CD8-positive, alpha-beta memory T cell (primary cell): ENCODE measurements around the gene NSD1. TPM values are rescaled to one million over a fixed set of nuclear protein-coding genes. Genes with fewer than 3 reads are reported as not detected.
A peak's percentile ranks its signal among the peaks of the same experiment; 100 is the strongest.
"Not testable (repeated sequence)": the region's sequence is repeated elsewhere in the genome, so short reads cannot be mapped to it uniquely, and the experiment has no call there.

Experiments
- CTCF ChIA-PET: fragments of 350-600 bp; sonication (Branson Sonifier 250); formaldehyde crosslinking; loops from one replicate; lab custom pipeline; 2021; ENCODE audit warnings: antibody characterized with exemption; lab: Charles Lee
- POLR2A ChIA-PET: fragments of 350-600 bp; sonication (Branson Sonifier 250); formaldehyde crosslinking; loops from one replicate; lab custom pipeline; 2021; ENCODE audit warnings: antibody characterized with exemption; lab: Charles Lee
- DNase-seq, 5 donors: peaks; one replicate each; pipeline versions ENCODE4 v3.0.0 to v3.0.0-alpha.2; 2020 to 2022; ENCODE audit warnings: mixed read lengths in 1 of 5
- H3K27ac ChIP-seq: one replicate; pipeline ENCODE4 v1.7.0; 2013; ENCODE audit warnings: low read depth, mild to moderate bottlenecking, low read length, moderate library complexity
- H3K27me3 ChIP-seq: 2 replicates; pipeline ENCODE4 v1.7.0; 2013; ENCODE audit warnings: low read length, mild to moderate bottlenecking; ENCODE audit not compliant: insufficient read depth, poor library complexity, severe bottlenecking
- H3K36me3 ChIP-seq: 2 replicates; pipeline ENCODE4 v1.7.0; 2013; ENCODE audit warnings: mild to moderate bottlenecking, low read length, moderate library complexity; ENCODE audit not compliant: insufficient read depth
- H3K4me1 ChIP-seq: 2 replicates; pipeline ENCODE4 v1.7.0; 2013; ENCODE audit warnings: mild to moderate bottlenecking, low read length, moderate library complexity; ENCODE audit not compliant: insufficient read depth
- H3K4me3 ChIP-seq: 2 replicates; pipeline ENCODE4 v1.7.0; 2013; ENCODE audit warnings: mild to moderate bottlenecking, low read length
- H3K9me3 ChIP-seq: 2 replicates; pipeline ENCODE4 v1.7.0; 2013; ENCODE audit warnings: mild to moderate bottlenecking, low read length
- H3K27ac Mint-ChIP-seq, 8 donors: one replicate each; pipeline ENCODE4 v1.8.0; 2020 to 2021; ENCODE audit warnings: mixed read lengths in 8 of 8, mild to moderate bottlenecking in 6 of 8, inconsistent platforms in 3 of 8, moderate library complexity in 3 of 8
- H3K27me3 Mint-ChIP-seq, 2 donors: one replicate each; pipeline ENCODE4 v1.8.0; 2020 to 2021; ENCODE audit warnings: mixed read lengths in 2 of 2, mild to moderate bottlenecking in 1 of 2, moderate library complexity in 1 of 2
- H3K36me3 Mint-ChIP-seq, 3 donors: one replicate each; pipeline ENCODE4 v1.8.0; 2020 to 2021; ENCODE audit warnings: mixed read lengths in 3 of 3, inconsistent platforms in 1 of 3, mild to moderate bottlenecking in 1 of 3
- H3K4me1 Mint-ChIP-seq, 3 donors: one replicate each; pipeline ENCODE4 v1.8.0; 2020 to 2021; ENCODE audit warnings: mixed read lengths in 3 of 3, inconsistent platforms in 1 of 3, mild to moderate bottlenecking in 1 of 3
- H3K4me3 Mint-ChIP-seq, 7 donors: one replicate each; pipeline ENCODE4 v1.8.0; 2020 to 2021; ENCODE audit warnings: mixed read lengths in 7 of 7, mild to moderate bottlenecking in 6 of 7, moderate library complexity in 4 of 7, inconsistent platforms in 2 of 7
- H3K9me3 Mint-ChIP-seq, 5 donors: one replicate each; pipeline ENCODE4 v1.8.0; 2020 to 2022; ENCODE audit warnings: mixed read lengths in 5 of 5, mild to moderate bottlenecking in 3 of 5, moderate library complexity in 2 of 5, inconsistent platforms in 1 of 5
- polyA plus RNA-seq: library from polyadenylated mRNA; unstranded; fragments of 300-500 nt; fragmentation: Illumina TruSeq; gene quantifications from one replicate; pipeline ENCODE4 v1.2.3, GENCODE V29; 2021
- total RNA-seq, 2 experiments: library from RNA; stranded (reverse); gene quantifications; one replicate each; pipeline ENCODE4 v1.2.3, GENCODE V29; 2021

Gene NSD1
- total and polyA plus RNA-seq, 3 experiments from 2014 or later, result 48.7 to 93.1 (median 86.7) TPM

DNA sequence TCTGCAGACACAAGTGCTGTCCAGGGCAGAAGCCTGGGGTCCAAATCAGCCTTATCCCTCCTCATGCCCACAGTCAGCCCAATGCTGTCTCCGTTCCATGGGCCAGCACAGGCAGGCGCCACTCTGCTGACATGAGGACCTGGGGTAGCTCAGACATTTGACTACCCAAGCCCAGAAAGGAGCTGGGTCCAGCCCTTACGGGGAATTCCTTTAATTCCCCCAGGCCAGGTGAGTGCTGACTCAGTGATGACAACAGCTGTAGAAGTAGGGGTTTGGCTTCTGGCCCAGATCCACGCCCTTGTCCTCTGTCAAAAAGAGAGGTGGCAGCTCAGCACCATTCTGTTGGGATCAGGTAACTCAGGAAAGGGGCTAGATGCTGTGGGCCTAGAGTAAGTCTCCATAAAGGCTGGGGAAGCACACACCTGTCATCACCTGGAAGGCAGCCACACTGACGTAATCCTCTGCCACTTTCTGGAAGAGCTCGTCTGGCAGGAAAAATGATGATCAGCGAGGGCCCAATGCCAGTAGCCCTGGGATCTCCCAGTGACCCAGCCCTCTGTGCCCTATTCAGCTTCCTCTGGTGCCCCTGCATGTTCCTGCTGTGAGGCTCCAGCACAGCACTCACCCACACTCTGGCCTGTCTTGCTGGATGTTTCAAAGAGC lies 168.1 kb downstream of the NSD1 start:
- Mint-ChIP-seq H3K9me3 (no peaks in the 10 kb centered on the region), H3K27ac (peak overlapping the region; percentile 89 to 99 (median 95)), H3K27me3 (peaks cover 0 to 3% of the 10 kb centered on the region in 2 donors), H3K4me3 (peak overlapping the region; percentile 93 to 98 (median 96)), H3K4me1 (peaks cover 65 to 87% (median 78%) of the 10 kb centered on the region in 3 donors), H3K36me3 (peaks cover 3 to 40% (median 4%) of the 10 kb centered on the region in 3 donors)
- CTCF ChIA-PET, result interaction anchor here (1.4 to 2.0 kb wide), 2 partner anchors 8 to 189 kb away, joined by 8 to 9 read pairs; no protein-coding TSS in a partner anchor
- POLR2A ChIA-PET, result no interaction called here
- H3K4me1 ChIP-seq, result peaks cover 68% of the 10 kb centered on the region
- no peak overlapping the region for H3K27ac ChIP-seq
- H3K4me3 ChIP-seq, result no peak overlapping the region
- no peak for DNase-seq
- no peaks in the 10 kb centered on the region for H3K27me3 ChIP-seq
- H3K9me3 ChIP-seq, result no peaks in the 10 kb centered on the region
- peaks cover 17% of the 10 kb centered on the region for H3K36me3 ChIP-seq

DNA sequence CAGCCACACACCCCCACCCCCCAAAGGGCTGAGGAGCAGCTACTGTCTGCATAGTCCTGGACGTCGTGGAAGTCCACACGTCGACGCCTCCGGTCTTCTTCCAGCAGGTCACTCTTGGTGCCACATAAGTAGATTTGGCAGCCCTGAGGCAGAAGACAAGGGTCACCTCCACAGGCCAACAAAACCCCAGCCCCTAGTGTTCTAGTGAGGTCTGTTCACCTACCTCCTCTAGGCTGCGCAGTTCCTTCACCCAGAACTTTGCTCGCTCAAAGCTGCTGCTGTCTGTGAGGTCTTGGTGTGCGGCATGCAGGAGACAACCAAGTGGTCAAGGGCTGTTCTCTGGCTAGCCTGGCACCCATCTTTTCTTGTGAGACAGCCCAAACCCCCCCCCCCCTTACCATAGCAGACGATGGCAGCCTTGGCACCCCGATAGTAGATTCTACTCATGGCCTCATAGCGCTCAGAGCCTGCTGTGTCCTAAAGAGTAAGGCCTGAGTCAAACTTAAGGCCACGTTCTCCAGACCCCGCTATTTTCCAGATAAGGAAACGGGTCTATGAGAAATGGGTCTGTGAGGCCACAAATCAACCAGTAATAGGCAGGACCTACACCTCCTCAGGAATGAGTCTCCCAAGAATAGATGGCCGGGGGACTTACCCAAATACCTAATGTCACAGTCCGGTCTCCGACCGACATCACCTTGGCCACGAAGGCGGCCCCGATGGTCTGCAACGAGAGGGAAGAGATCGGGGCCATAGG lies 169.0 kb downstream of the NSD1 start:
- Mint-ChIP-seq H3K27me3 (peaks cover 0 to 3% of the 10 kb centered on the region in 2 donors), H3K4me3 (peak overlapping the region; percentile 93 to 98 (median 96)), H3K36me3 (peaks cover 6 to 43% (median 8%) of the 10 kb centered on the region in 3 donors), H3K9me3 (no peaks in the 10 kb centered on the region), H3K4me1 (peaks cover 63 to 88% (median 77%) of the 10 kb centered on the region in 3 donors), H3K27ac (peak overlapping the region; percentile 82 to 99 (median 92))
- Histone ChIP-seq H3K4me1 (peaks cover 63% of the 10 kb centered on the region), H3K9me3 (no peaks in the 10 kb centered on the region), H3K4me3 (peak overlapping the region; percentile 77), H3K36me3 (peaks cover 22% of the 10 kb centered on the region), H3K27me3 (no peaks in the 10 kb centered on the region), H3K27ac (peak overlapping the region; percentile 91)
- CTCF ChIA-PET, result interaction anchor here (1.1 to 2.0 kb wide), 5 partner anchors 7 to 190 kb away, joined by 3 to 9 read pairs (median 4); no protein-coding TSS in a partner anchor
- no peak for DNase-seq
- POLR2A ChIA-PET, result interaction anchor here (0.6 to 1.5 kb wide), 2 partner anchors 100 to 121 kb away, joined by 3 to 6 read pairs; no protein-coding TSS in a partner anchor

- CTCF ChIA-PET, result interaction anchor here (0.8 to 2.0 kb wide), 8 partner anchors 7 to 191 kb away, joined by 3 to 8 read pairs (median 4); no protein-coding TSS in a partner anchor
Observed at GRCh38 chr5:177303121-177303924, 169.8 kb downstream of the NSD1 start, which contains the start of the genes PRELID1 and RAB24. PRELID1 (plus strand) TSS chr5:177303799; CDS start chr5:177303986, 187 bp downstream. RAB24 (minus strand) TSS chr5:177303719; CDS start chr5:177303288, 431 bp downstream.

DNA sequence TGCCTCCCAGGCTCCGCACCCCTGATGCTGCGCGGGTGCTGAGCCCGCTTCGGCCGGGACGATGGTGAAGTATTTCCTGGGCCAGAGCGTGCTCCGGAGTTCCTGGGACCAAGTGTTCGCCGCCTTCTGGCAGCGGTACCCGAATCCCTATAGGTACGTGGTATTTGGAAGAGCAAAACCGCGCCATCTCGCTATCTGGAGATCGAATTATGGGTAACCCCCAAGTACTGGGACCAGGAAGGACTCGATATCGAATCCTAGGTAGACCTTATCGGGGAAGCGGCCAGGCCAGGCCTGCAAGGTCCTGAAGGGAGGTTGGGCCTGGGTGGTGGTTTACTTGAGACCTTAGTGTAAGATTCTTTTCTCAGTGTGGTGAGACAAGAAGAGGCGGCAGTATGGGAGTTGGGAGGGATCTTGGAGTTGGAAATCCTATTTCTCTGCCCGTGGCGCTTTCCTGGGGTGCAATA lies 170.4 kb downstream of the NSD1 start:
- Histone ChIP-seq H3K27me3 (no peaks in the 10 kb centered on the region), H3K4me3 (peak overlapping the region; percentile 99), H3K9me3 (no peaks in the 10 kb centered on the region), H3K36me3 (peaks cover 19% of the 10 kb centered on the region), H3K4me1 (peaks cover 56% of the 10 kb centered on the region), H3K27ac (peak overlapping the region; percentile 91)
- H3K4me1 Mint-ChIP-seq, result peaks cover 63 to 81% (median 73%) of the 10 kb centered on the region in 3 donors
- H3K36me3 Mint-ChIP-seq, result peaks cover 6 to 39% (median 8%) of the 10 kb centered on the region in 3 donors
- H3K4me3 Mint-ChIP-seq, result peak overlapping the region; percentile 93 to 98 (median 96)
- H3K27me3 Mint-ChIP-seq, result peaks cover 0 to 3% of the 10 kb centered on the region in 2 donors
- CTCF ChIA-PET, result interaction anchor here (0.8 to 2.0 kb wide), 7 partner anchors 9 to 192 kb away, joined by 3 to 8 read pairs (median 4); no protein-coding TSS in a partner anchor
- peak overlapping the region; percentile 92 to 99 (median 95) for H3K27ac Mint-ChIP-seq
- no peak for DNase-seq
- POLR2A ChIA-PET, result interaction anchor here (1.0 to 1.5 kb wide), 4 partner anchors 9 to 168 kb away, joined by 3 to 6 read pairs (median 4); no protein-coding TSS in a partner anchor
- H3K9me3 Mint-ChIP-seq, result no peaks in the 10 kb centered on the region

More at GRCh38 chr5:177303121-177303924, 169.8 kb downstream of the NSD1 start, which contains the start of the genes PRELID1 and RAB24:
- Mint-ChIP-seq H3K4me3 (peak within 1 kb of the TSS; percentile 93 to 98 (median 96)), H3K36me3 (peaks cover 6 to 41% (median 8%) of the 10 kb centered on the region in 3 donors), H3K4me1 (peaks cover 63 to 84% (median 73%) of the 10 kb centered on the region in 3 donors), H3K27ac (peak within 1 kb of the TSS; percentile 92 to 99 (median 96)), H3K27me3 (peaks cover 0 to 3% of the 10 kb centered on the region in 2 donors), H3K9me3 (no peaks in the 10 kb centered on the region)
- Histone ChIP-seq H3K27me3 (no peaks in the 10 kb centered on the region), H3K4me1 (peaks cover 62% of the 10 kb centered on the region), H3K36me3 (peaks cover 22% of the 10 kb centered on the region), H3K9me3 (no peaks in the 10 kb centered on the region), H3K27ac (peak within 1 kb of the TSS; percentile 91), H3K4me3 (peak within 1 kb of the TSS; percentile 99)
- POLR2A ChIA-PET, result interaction anchor here (0.6 to 1.5 kb wide), 5 partner anchors 10 to 167 kb away, joined by 3 to 6 read pairs (median 3); no protein-coding TSS in a partner anchor
- peak; percentile 83 to 91 (median 86) for DNase-seq

GRCh38 chr5:177304392-177305119 lies 171.0 kb downstream of the NSD1 start:
- H3K36me3 Mint-ChIP-seq, result peaks cover 6 to 39% (median 8%) of the 10 kb centered on the region in 3 donors
- Histone ChIP-seq H3K36me3 (peaks cover 19% of the 10 kb centered on the region), H3K9me3 (no peaks in the 10 kb centered on the region), H3K4me1 (peaks cover 50% of the 10 kb centered on the region), H3K27me3 (no peaks in the 10 kb centered on the region), H3K4me3 (peak overlapping the region; percentile 99), H3K27ac (peak overlapping the region; percentile 91)
- peaks cover 0 to 3% of the 10 kb centered on the region in 2 donors for H3K27me3 Mint-ChIP-seq
- ChIA-PET CTCF (interaction anchor here (0.8 to 2.0 kb wide), 3 partner anchors 12 to 190 kb away, joined by 3 to 8 read pairs (median 5); no protein-coding TSS in a partner anchor), POLR2A (interaction anchor here (0.6 to 1.5 kb wide), 5 partner anchors 8 to 816 kb away, joined by 3 to 6 read pairs (median 3); no protein-coding TSS in a partner anchor)
- no peaks in the 10 kb centered on the region for H3K9me3 Mint-ChIP-seq
- H3K27ac Mint-ChIP-seq, result peak overlapping the region; percentile 92 to 99 (median 95)
- peak overlapping the region; percentile 93 to 98 (median 96) for H3K4me3 Mint-ChIP-seq
- peak in 2 of 5 donors; percentile 31 to 52 for DNase-seq
- peaks cover 63 to 81% (median 73%) of the 10 kb centered on the region in 3 donors for H3K4me1 Mint-ChIP-seq

GRCh38 chr5:177306103-177306640 lies 172.6 kb downstream of the NSD1 start:
- peaks cover 59 to 78% (median 68%) of the 10 kb centered on the region in 3 donors for H3K4me1 Mint-ChIP-seq

More at GRCh38 chr5:177306103-177306640, 172.6 kb downstream of the NSD1 start:
- H3K4me3 ChIP-seq, H3K9me3 Mint-ChIP-seq, H3K27me3 Mint-ChIP-seq, H3K27me3 ChIP-seq, POLR2A ChIA-PET, H3K9me3 ChIP-seq, H3K27ac ChIP-seq, DNase-seq: not testable (repeated sequence)
- Histone ChIP-seq H3K4me1 (peaks cover 41% of the 10 kb centered on the region), H3K36me3 (peaks cover 19% of the 10 kb centered on the region)
- Mint-ChIP-seq H3K27ac (peak overlapping the region; percentile 8 to 83 (median 70)), H3K36me3 (peaks cover 4 to 36% (median 8%) of the 10 kb centered on the region in 3 donors), H3K4me3 (peak overlapping the region in 6 of 7 donors; percentile 48 to 96 (median 94))
- CTCF ChIA-PET, result interaction anchor here (0.9 kb wide), 1 partner anchor 96 kb away, joined by 3 read pairs; no protein-coding TSS in a partner anchor
